A549 (cell line): Measurements from ENCODE around the gene ATP7B. TPM values are rescaled to one million over a fixed set of nuclear protein-coding genes. Genes with fewer than 3 reads are reported as not detected.

Source experiments
- ATAC-seq, 2 experiments: fragments of 200-7000 bp in 1 of 2; fragments of >200 bp in 1 of 2; cut with Nextera tagmentation in 1 of 2; cut with Tn5 transposase in 1 of 2; 3 replicates each; pipeline versions ENCODE4 v1.8.0 to v1.9.1; 2018 to 2020; ENCODE audit warnings: mild to moderate bottlenecking in 1 of 2, moderate library complexity in 1 of 2
- CTCF ChIA-PET: fragments of 300-600 bp; sonication (Branson Sonifier 250); formaldehyde crosslinking; extraction: SDS; loops from one replicate; lab custom pipeline; 2021; ENCODE audit warnings: antibody characterized with exemption, inconsistent platforms; lab: Yijun Ruan, JAX
- POLR2A ChIA-PET: fragments of 350-600 bp; formaldehyde crosslinking; extraction: SDS; loops from one replicate; lab custom pipeline; 2021; ENCODE audit warnings: antibody characterized with exemption, inconsistent platforms; lab: Yijun Ruan, JAX
- DNase-seq, 2 experiments: peaks; one replicate each; pipeline versions ENCODE4 v3.0.0 to v3.0.0-alpha.2; 2011 to 2016; ENCODE audit warnings: low read depth in 1 of 2, low spot score in 1 of 2
- FAIRE-seq: peaks from 2 replicates; lab custom pipeline; 2011; peaks lifted over from hg19 to GRCh38; lab: Jason Lieb, UNC
- H3K27ac ChIP-seq, 2 experiments: fragments of >200 bp; sonication (Bioruptor Twin); formaldehyde crosslinking; 3 replicates each; pipeline ENCODE4 v1.5.1; 2016 to 2017
- H3K4me1 ChIP-seq: fragments of >200 bp; sonication (Bioruptor Twin); formaldehyde crosslinking; 3 replicates; pipeline ENCODE4 v1.6.1; 2016
- H3K4me2 ChIP-seq: fragments of >200 bp; sonication (Bioruptor Twin); formaldehyde crosslinking; 3 replicates; pipeline ENCODE4 v1.6.1; 2016
- H3K4me3 ChIP-seq: fragments of >200 bp; sonication (Bioruptor Twin); formaldehyde crosslinking; 3 replicates; pipeline ENCODE4 v1.5.1; 2016
- H3K9me3 ChIP-seq: fragments of >200 bp; sonication (Bioruptor Twin); formaldehyde crosslinking; 3 replicates; pipeline ENCODE4 v1.6.1; 2016
- ELK1 ChIP-seq: fragments of 150-350 bp; IDR thresholded peaks from 2 replicates; pipeline ENCODE4 v1.6.1; 2014; ENCODE audit warnings: low read depth, mild to moderate bottlenecking, low read length
- FOSL2 ChIP-seq, 2 experiments: fragments of 450-650 bp in 1 of 2; fragments of >200 bp in 1 of 2; sonication (Bioruptor Twin) in 1 of 2; formaldehyde crosslinking; IDR thresholded peaks; 2 replicates each; pipeline versions ENCODE4 v1.5.0 to v1.6.1; 2016 to 2020; ENCODE audit warnings: mild to moderate bottlenecking in 1 of 2, moderate library complexity in 1 of 2
- FOXS1 ChIP-seq: fragments of 250-450 bp; sonication (Bioruptor Pico); IDR thresholded peaks from 2 replicates; pipeline ENCODE4 v1.5.0; 2020; ENCODE audit warnings: mild to moderate bottlenecking, moderate library complexity
- HDAC2 ChIP-seq: fragments of 200-600 bp; sonication (generic); IDR thresholded peaks from 2 replicates; pipeline ENCODE4 v1.6.1; 2016
- HEYL ChIP-seq: fragments of 250-450 bp; sonication (Bioruptor Pico); IDR thresholded peaks from 2 replicates; pipeline ENCODE4 v1.8.0; 2021; ENCODE audit warnings: mild to moderate bottlenecking, moderate library complexity
- HOXA7 ChIP-seq: fragments of 250-450 bp; sonication (Bioruptor Pico); IDR thresholded peaks from 2 replicates; pipeline ENCODE4 v1.5.0; 2020; ENCODE audit warnings: mild to moderate bottlenecking, moderate library complexity
- HOXB5 ChIP-seq: fragments of 250-450 bp; sonication (Bioruptor Pico); IDR thresholded peaks from 2 replicates; pipeline ENCODE4 v1.5.0; 2020; ENCODE audit warnings: mild to moderate bottlenecking, moderate library complexity
- JUNB ChIP-seq: fragments of >200 bp; sonication (Bioruptor Twin); formaldehyde crosslinking; IDR thresholded peaks from 2 replicates; pipeline ENCODE4 v1.6.1; 2016
- KDM1A ChIP-seq: fragments of 200-600 bp; sonication (generic); IDR thresholded peaks from 2 replicates; pipeline ENCODE4 v1.6.1; 2016; ENCODE audit warnings: low read depth, mild to moderate bottlenecking
- KDM5A ChIP-seq: fragments of 200-600 bp; sonication (generic); IDR thresholded peaks from 2 replicates; pipeline ENCODE4 v1.6.1; 2016; ENCODE audit warnings: antibody characterized with exemption, mild to moderate bottlenecking
- MAZ ChIP-seq: fragments of 150-350 bp; IDR thresholded peaks from 2 replicates; pipeline ENCODE4 v1.6.1; 2014; ENCODE audit warnings: antibody characterized with exemption, low read depth, low read length, borderline replicate concordance
- NPAS2 ChIP-seq: fragments of 250-450 bp; sonication (Bioruptor Pico); IDR thresholded peaks from 2 replicates; pipeline ENCODE4 v1.8.0; 2022; ENCODE audit warnings: mild to moderate bottlenecking, moderate library complexity, borderline replicate concordance
- PHF8 ChIP-seq: fragments of 200-600 bp; sonication (generic); IDR thresholded peaks from 2 replicates; pipeline ENCODE4 v1.6.1; 2016; ENCODE audit warnings: low read depth, mild to moderate bottlenecking, antibody characterized with exemption, moderate library complexity, borderline replicate concordance
- POLR2AphosphoS2 ChIP-seq: conservative IDR thresholded peaks from 2 replicates; pipeline ENCODE4 v1.6.1; 2012; ENCODE audit warnings: low read length, improper control_type of control experiment, inconsistent platforms
- RAD21 ChIP-seq, 2 experiments: fragments of >200 bp in 1 of 2; sonication (Bioruptor Twin) in 1 of 2; formaldehyde crosslinking in 1 of 2; IDR thresholded peaks in 1 of 2; conservative IDR thresholded peaks in 1 of 2; 2 replicates in 1 of 2; 3 replicates in 1 of 2; pipeline ENCODE4 v1.6.1; 2012 to 2018; ENCODE audit warnings: inconsistent platforms in 1 of 2
- RARB ChIP-seq: fragments of 250-450 bp; sonication (Bioruptor Pico); IDR thresholded peaks from 2 replicates; pipeline ENCODE4 v1.8.0; 2021; ENCODE audit warnings: mild to moderate bottlenecking, moderate library complexity
- SMC3 ChIP-seq: fragments of >200 bp; sonication (Bioruptor Twin); formaldehyde crosslinking; IDR thresholded peaks from 3 replicates; pipeline ENCODE4 v1.6.1; 2018; ENCODE audit warnings: inconsistent platforms
- TFCP2L1 ChIP-seq: fragments of 250-450 bp; sonication (Bioruptor Pico); IDR thresholded peaks from 2 replicates; pipeline ENCODE4 v1.5.0; 2021; ENCODE audit warnings: mild to moderate bottlenecking
- TP53 ChIP-seq: fragments of 250-450 bp; sonication (Bioruptor Pico); IDR thresholded peaks from 2 replicates; pipeline ENCODE4 v1.5.0; 2021; ENCODE audit warnings: mild to moderate bottlenecking, moderate library complexity
- ZFP36 ChIP-seq: fragments of 450-650 bp; IDR thresholded peaks from 2 replicates; pipeline ENCODE4 v1.6.1; 2014; ENCODE audit warnings: borderline replicate concordance; ENCODE audit not compliant: partially characterized antibody
- ZNF302 ChIP-seq: fragments of 250-450 bp; sonication (Bioruptor Pico); IDR thresholded peaks from 2 replicates; pipeline ENCODE4 v1.9.0; 2021; ENCODE audit warnings: inconsistent platforms, mild to moderate bottlenecking, moderate library complexity
- WGBS: methylation state at CpG from one replicate; pipeline ENCODE4 v1.1.6; 2017; ENCODE audit errors: missing lambda C conversion rate; 5-methylcytosine and 5-hydroxymethylcytosine counted together
- polyA plus RNA-seq, 4 experiments: library from polyadenylated mRNA; depleted of rRNA in 3 of 4; stranded (reverse); fragments of >200 nt; fragmentation: RNase III in 1 of 4; extraction: RNeasy Plus Mini Kit Qiagen cat#74134 plus additional on column Dnase treatment in 1 of 4; gene quantifications; 2 replicates in 3 of 4; 3 replicates in 1 of 4; pipeline ENCODE4 v1.2.3, GENCODE V29; 2011 to 2017
- TF ChIP-seq, protein P1 (sequence below): fragments of >200 bp; sonication (Bioruptor Twin); formaldehyde crosslinking; IDR thresholded peaks from 2 replicates; pipeline ENCODE4 v1.6.1; 2016
- TF ChIP-seq, protein P2 (sequence below): fragments of >200 bp; sonication (Bioruptor Twin); formaldehyde crosslinking; IDR thresholded peaks from 3 replicates; pipeline ENCODE4 v1.5.1; 2016
- TF ChIP-seq, protein P3 (sequence below): IDR thresholded peaks from 2 replicates; pipeline ENCODE4 v1.6.1; 2012

The ATP7B gene
- polyA plus RNA-seq, 2 of the 4 experiments (the other 2 are of a cell fraction): 2.8 to 3.9 TPM

DNA sequence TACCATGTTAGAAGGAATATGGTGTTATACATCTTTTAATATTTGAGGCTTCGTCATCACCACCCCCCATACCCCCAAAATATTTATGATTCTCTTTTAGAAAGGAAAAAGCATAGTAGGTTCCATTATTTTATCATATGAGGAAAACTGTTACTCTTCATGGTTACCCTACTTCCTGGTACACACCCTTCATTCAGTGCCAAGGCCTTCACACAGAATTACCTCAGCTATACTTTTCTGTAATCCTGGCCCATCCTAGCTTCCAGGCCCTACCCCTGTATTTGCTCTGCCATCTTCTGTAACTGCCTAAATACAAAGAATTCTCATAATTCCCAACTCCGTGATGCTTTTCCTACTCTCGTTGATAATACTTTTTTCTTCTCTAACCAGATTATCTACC, 8.9 kb upstream of the ATP7B start:
- POLR2A ChIA-PET: no interaction called here
- Histone ChIP-seq H3K4me3 (no peak overlapping the region), H3K27ac (no peak overlapping the region), H3K4me2 (no peak overlapping the region), H3K4me1 (no peaks in the 10 kb centered on the region), H3K9me3 (no peaks in the 10 kb centered on the region)
- FAIRE-seq (no peak), ATAC-seq (no peak), DNase-seq (no peak)
- CTCF ChIA-PET: no interaction called here
- TF ChIP-seq, protein P1, sequence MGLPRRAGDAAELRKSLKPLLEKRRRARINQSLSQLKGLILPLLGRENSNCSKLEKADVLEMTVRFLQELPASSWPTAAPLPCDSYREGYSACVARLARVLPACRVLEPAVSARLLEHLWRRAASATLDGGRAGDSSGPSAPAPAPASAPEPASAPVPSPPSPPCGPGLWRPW: no peak
- TF ChIP-seq NPAS2 (CRISPR knock-in tag) (no peak), ZFP36 (no peak), HEYL (CRISPR knock-in tag) (no peak), ELK1 (no peak), ZNF302 (CRISPR knock-in tag) (no peak), POLR2AphosphoS2 (no peak), TFCP2L1 (CRISPR knock-in tag) (no peak)
- WGBS: 93% methylated on average over 3 of the region's 3 CpGs

DNA sequence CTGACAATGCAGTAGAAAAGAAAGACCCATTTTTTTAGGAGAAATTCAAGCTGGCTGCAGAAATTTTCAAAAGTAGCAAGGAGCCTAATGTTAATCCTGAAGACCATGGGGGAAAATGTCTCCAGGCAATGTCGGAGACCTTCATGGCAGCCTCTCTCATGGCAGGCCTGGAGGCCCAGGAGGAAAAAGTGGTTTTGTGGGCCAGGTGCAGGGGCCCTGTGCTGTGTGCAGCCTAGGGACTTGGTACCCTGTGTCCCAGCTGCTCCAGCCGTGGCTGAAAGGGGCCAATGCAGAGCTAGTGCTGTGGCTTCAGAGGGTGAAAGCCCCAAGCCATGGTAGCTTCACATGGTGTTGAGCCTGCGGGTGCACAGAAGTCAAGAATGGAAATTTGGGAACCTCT, 5.0 kb upstream of the ATP7B start:
- POLR2A ChIA-PET: no interaction called here
- no peak for FAIRE-seq
- CTCF ChIA-PET: interaction anchor here (1.0 kb wide), 1 partner anchor 13 kb away, joined by 3 read pairs; no protein-coding TSS in a partner anchor
- Histone ChIP-seq H3K4me1 (peaks cover 5% of the 10 kb centered on the region; the same call in 1 of the 3 replicates), H3K9me3 (no peaks in the 10 kb centered on the region), H3K27ac (no peak overlapping the region), H3K4me2 (no peak overlapping the region), H3K4me3 (no peak overlapping the region)
- no peak for TF ChIP-seq POLR2AphosphoS2
- TF ChIP-seq HEYL (CRISPR knock-in tag): no peak
- no peak for TF ChIP-seq RAD21 (conservative IDR thresholded peaks at IDR 0.05 in 1 of 2, IDR thresholded peaks at IDR 0.05 in 1 of 2)
- TF ChIP-seq MAZ: no peak
- TF ChIP-seq TP53: no peak
- no peak for TF ChIP-seq RARB (CRISPR knock-in tag)
- TF ChIP-seq SMC3: no peak
- no peak for TF ChIP-seq HOXA7 (CRISPR knock-in tag)
- TF ChIP-seq, protein P2, sequence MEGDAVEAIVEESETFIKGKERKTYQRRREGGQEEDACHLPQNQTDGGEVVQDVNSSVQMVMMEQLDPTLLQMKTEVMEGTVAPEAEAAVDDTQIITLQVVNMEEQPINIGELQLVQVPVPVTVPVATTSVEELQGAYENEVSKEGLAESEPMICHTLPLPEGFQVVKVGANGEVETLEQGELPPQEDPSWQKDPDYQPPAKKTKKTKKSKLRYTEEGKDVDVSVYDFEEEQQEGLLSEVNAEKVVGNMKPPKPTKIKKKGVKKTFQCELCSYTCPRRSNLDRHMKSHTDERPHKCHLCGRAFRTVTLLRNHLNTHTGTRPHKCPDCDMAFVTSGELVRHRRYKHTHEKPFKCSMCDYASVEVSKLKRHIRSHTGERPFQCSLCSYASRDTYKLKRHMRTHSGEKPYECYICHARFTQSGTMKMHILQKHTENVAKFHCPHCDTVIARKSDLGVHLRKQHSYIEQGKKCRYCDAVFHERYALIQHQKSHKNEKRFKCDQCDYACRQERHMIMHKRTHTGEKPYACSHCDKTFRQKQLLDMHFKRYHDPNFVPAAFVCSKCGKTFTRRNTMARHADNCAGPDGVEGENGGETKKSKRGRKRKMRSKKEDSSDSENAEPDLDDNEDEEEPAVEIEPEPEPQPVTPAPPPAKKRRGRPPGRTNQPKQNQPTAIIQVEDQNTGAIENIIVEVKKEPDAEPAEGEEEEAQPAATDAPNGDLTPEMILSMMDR: no peak
- TF ChIP-seq ZNF302 (CRISPR knock-in tag): no peak
- TF ChIP-seq HOXB5 (CRISPR knock-in tag): no peak
- TF ChIP-seq HDAC2: no peak
- TF ChIP-seq, protein P3, sequence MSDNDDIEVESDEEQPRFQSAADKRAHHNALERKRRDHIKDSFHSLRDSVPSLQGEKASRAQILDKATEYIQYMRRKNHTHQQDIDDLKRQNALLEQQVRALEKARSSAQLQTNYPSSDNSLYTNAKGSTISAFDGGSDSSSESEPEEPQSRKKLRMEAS: no peak
- TF ChIP-seq KDM1A: no peak
- no peak for TF ChIP-seq FOXS1 (CRISPR knock-in tag)
- WGBS: 92% methylated on average over 1 of the region's 3 CpGs
- no peak for DNase-seq
- no peak for ATAC-seq

DNA sequence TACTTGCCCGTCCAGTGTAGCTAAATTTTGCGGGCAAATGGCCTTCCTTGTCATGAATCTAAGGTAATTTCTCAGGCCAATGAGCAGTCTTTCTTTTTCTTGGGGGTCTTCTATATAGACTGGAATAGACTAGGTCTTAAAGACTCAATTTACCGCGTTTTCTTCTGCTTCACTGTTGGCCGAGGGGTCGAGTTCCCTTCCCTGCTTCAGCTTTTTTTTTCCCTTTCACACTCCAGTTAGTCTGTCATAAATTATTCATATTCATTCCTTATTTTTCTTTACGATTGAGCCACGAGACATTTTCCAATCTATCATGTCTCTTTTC, 1.2 kb upstream of the ATP7B start:
- no peaks in the 10 kb centered on the region for H3K9me3 ChIP-seq
- no peak; a peak in 1 of 6 replicates for ATAC-seq

More for the DNA sequence above, 1.2 kb upstream of the ATP7B start:
- Histone ChIP-seq H3K4me2 (peak overlapping the region; percentile 89), H3K4me1 (peaks cover 10% of the 10 kb centered on the region; the same call in 1 of the 3 replicates), H3K27ac (peak overlapping the region; percentile 79 to 82), H3K4me3 (peak overlapping the region; percentile 95)
- 2% methylated on average over 8 of the region's 8 CpGs for WGBS
- ChIA-PET CTCF (no interaction called here), POLR2A (interaction anchor here (0.9 kb wide), 1 partner anchor 115 kb away, joined by 3 read pairs; no protein-coding TSS in a partner anchor)
- DNase-seq: no peak
- FAIRE-seq: no peak
- TF ChIP-seq PHF8: peak; percentile 74
- peak; percentile 77 for TF ChIP-seq KDM5A
- TF ChIP-seq HOXA7 (CRISPR knock-in tag): no peak
- no peak for TF ChIP-seq FOSL2 (IDR thresholded peaks at IDR 0.05)
- TF ChIP-seq FOSL2 (CRISPR knock-in tag; IDR thresholded peaks at IDR 0.05): no peak
- TF ChIP-seq JUNB: no peak
- no peak for TF ChIP-seq SMC3
